SU-DHL-6 (cell line): ENCODE data around the gene KCNIP4.

Experiments
- EZH2phosphoT487 ChIP-seq: fragments of 200-600 bp; sonication (generic), shearing (Covaris generic); conservative IDR thresholded peaks from 2 replicates; pipeline ENCODE4 v1.6.1; 2018; ENCODE audit warnings: mild to moderate bottlenecking, antibody characterized with exemption, low read length, moderate library complexity, mixed read lengths
- TF ChIP-seq, protein P1 (sequence below): fragments of 200-600 bp; sonication (generic); IDR thresholded peaks from one replicate; pipeline ENCODE4 v1.5.1; 2017; ENCODE audit warnings: antibody characterized with exemption, mild to moderate bottlenecking, low read length, moderate library complexity; ENCODE audit not compliant: insufficient read depth, poor library complexity, severe bottlenecking

DNA sequence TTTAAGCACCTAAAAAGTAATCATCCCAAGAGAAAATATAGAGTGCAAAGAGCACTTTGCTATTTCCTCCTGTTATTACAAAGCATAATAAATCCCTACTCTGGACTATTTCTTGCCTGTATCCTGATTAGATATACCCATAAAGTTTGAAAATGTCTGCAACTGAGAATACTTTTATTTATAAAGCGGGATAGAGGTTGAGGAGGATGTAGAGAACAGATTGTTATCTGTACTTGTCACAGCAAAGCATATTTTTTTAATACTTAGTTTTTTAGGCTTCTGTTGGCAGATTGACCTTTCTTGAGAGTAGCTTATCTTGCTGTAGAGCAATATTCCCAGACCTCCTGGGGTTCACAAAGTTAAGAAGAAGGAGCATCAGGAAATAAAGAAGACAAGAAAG, 396.1 kb downstream of the KCNIP4 start:
- TF ChIP-seq, protein P1, sequence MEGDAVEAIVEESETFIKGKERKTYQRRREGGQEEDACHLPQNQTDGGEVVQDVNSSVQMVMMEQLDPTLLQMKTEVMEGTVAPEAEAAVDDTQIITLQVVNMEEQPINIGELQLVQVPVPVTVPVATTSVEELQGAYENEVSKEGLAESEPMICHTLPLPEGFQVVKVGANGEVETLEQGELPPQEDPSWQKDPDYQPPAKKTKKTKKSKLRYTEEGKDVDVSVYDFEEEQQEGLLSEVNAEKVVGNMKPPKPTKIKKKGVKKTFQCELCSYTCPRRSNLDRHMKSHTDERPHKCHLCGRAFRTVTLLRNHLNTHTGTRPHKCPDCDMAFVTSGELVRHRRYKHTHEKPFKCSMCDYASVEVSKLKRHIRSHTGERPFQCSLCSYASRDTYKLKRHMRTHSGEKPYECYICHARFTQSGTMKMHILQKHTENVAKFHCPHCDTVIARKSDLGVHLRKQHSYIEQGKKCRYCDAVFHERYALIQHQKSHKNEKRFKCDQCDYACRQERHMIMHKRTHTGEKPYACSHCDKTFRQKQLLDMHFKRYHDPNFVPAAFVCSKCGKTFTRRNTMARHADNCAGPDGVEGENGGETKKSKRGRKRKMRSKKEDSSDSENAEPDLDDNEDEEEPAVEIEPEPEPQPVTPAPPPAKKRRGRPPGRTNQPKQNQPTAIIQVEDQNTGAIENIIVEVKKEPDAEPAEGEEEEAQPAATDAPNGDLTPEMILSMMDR = no peak
- TF ChIP-seq EZH2phosphoT487 = no peak
